GM19324 (cell line): ENCODE results near the gene ASIC1.

Experiments
- ATAC-seq: cut with Tn5 transposase; IDR thresholded peaks from one replicate; pipeline ENCODE4 v1.9.1; 2021; ENCODE audit warnings: mild to moderate bottlenecking, moderate library complexity; ENCODE audit not compliant: unreplicated experiment, low FRiP score

Gene ASIC1

GRCh38 chr12:50058743-50059312 is 1.4 kb downstream of the ASIC1 start:
- ATAC-seq = no peak

GRCh38 chr12:50059440-50060119 is 2.2 kb downstream of the ASIC1 start:
- ATAC-seq = no peak

GRCh38 chr12:50060120-50060468 is 2.7 kb downstream of the ASIC1 start:
- no peak for ATAC-seq

GRCh38 chr12:50061171-50061570 is 3.8 kb downstream of the ASIC1 start:
- ATAC-seq = no peak

- ATAC-seq = no peak
Observed at GRCh38 chr12:50061946-50062686, 4.7 kb downstream of the ASIC1 start.

- ATAC-seq = no peak
Observed at GRCh38 chr12:50062728-50063460, 5.5 kb downstream of the ASIC1 start.

GRCh38 chr12:50065726-50066310 is 8.4 kb downstream of the ASIC1 start:
- ATAC-seq = no peak

- ATAC-seq = no peak
Observed at GRCh38 chr12:50066402-50066801, 9.0 kb downstream of the ASIC1 start.

- no peak for ATAC-seq
Observed at GRCh38 chr12:50069069-50069468, 11.7 kb downstream of the ASIC1 start.

GRCh38 chr12:50069539-50069938 is 12.1 kb downstream of the ASIC1 start:
- ATAC-seq = no peak

- no peak for ATAC-seq
Observed at GRCh38 chr12:50070314-50071060, 13.1 kb downstream of the ASIC1 start.

GRCh38 chr12:50072198-50072907 is 15.0 kb downstream of the ASIC1 start:
- no peak for ATAC-seq

- no peak for ATAC-seq
Observed at GRCh38 chr12:50073206-50073605, 15.8 kb downstream of the ASIC1 start.

- ATAC-seq = no peak
Observed at GRCh38 chr12:50073712-50074111, 16.3 kb downstream of the ASIC1 start.

GRCh38 chr12:50074936-50075807 is 17.8 kb downstream of the ASIC1 start:
- peak; percentile 68 for ATAC-seq

GRCh38 chr12:50075808-50076170 is 18.4 kb downstream of the ASIC1 start:
- no peak for ATAC-seq

GRCh38 chr12:50077099-50077498 is 19.7 kb downstream of the ASIC1 start:
- ATAC-seq = no peak

- ATAC-seq = no peak
Observed at GRCh38 chr12:50078281-50078680, 20.9 kb downstream of the ASIC1 start.

- no peak for ATAC-seq
Observed at GRCh38 chr12:50079771-50080170, 22.4 kb downstream of the ASIC1 start.
